ENCODE measurements around the gene HFE. TPM values are rescaled to one million over a fixed set of nuclear protein-coding genes. Genes with fewer than 3 reads are reported as not detected.
"Not testable (repeated sequence)": the region's sequence is repeated elsewhere in the genome, so short reads cannot be mapped to it uniquely, and the experiment has no call there.

HFE gene
- total RNA-seq, 2 donors from 2014 or later: 2.0 to 5.4 TPM

GRCh38 chr6:26115226-26115625, 28.0 kb downstream of the HFE start:
- Histone ChIP-seq H3K9me3 (no peaks in the 10 kb centered on the region), H3K27ac (no peak overlapping the region), H3K4me3 (no peak overlapping the region), H3K36me3 (replicated peaks in 1 of 2; ENCODE audit: insufficient read depth in 1 of 2, low read depth in 2 of 2) (no peaks in the 10 kb centered on the region), H3K4me1 (no peaks in the 10 kb centered on the region), H3K27me3 (no peaks in the 10 kb centered on the region)
- WGBS, 2 donors: 83 to 90% methylated on average over 5 of the region's 5 CpGs
- intact Hi-C loops (cut with DNase I): no loop called here
- ATAC-seq: no peak
- DNase-seq: no peak
- TF ChIP-seq POLR2A (IDR thresholded peaks at IDR 0.05): no peak
- no peak for TF ChIP-seq CTCF (IDR thresholded peaks at IDR 0.05)

- intact Hi-C loops (cut with DNase I): no loop called here
- Histone ChIP-seq H3K4me1 (no peaks in the 10 kb centered on the region), H3K9me3 (no peaks in the 10 kb centered on the region), H3K4me3 (no peak overlapping the region), H3K36me3 (replicated peaks in 1 of 2; ENCODE audit: insufficient read depth in 1 of 2, low read depth in 2 of 2) (no peaks in the 10 kb centered on the region), H3K27ac (no peak overlapping the region), H3K27me3 (no peaks in the 10 kb centered on the region)
- 90 to 91% methylated on average over 4 of the region's 4 CpGs for WGBS, 2 donors
- ATAC-seq (no peak), DNase-seq (no peak)
- TF ChIP-seq CTCF (IDR thresholded peaks at IDR 0.05) (no peak), POLR2A (IDR thresholded peaks at IDR 0.05) (no peak)
These were observed 29.0 kb downstream of the HFE start for GRCh38 chr6:26116267-26116666.

- ATAC-seq (no peak), DNase-seq (peak in 2 of 4 donors; percentile 33 to 39)
- Histone ChIP-seq H3K9me3 (no peaks in the 10 kb centered on the region), H3K36me3 (replicated peaks in 1 of 2; ENCODE audit: insufficient read depth in 1 of 2, low read depth in 2 of 2) (no peaks in the 10 kb centered on the region), H3K27ac (peak overlapping the region in 3 of 4 donors; percentile 30 to 41 (median 36)), H3K4me1 (peaks cover 6% of the 10 kb centered on the region), H3K4me3 (no peak overlapping the region), H3K27me3 (no peaks in the 10 kb centered on the region)
- TF ChIP-seq CTCF (IDR thresholded peaks at IDR 0.05): no peak
- TF ChIP-seq POLR2A (IDR thresholded peaks at IDR 0.05): no peak
- 64 to 68% methylated on average over 7 of the region's 7 CpGs for WGBS, 2 donors
- intact Hi-C loops (cut with DNase I): no loop called here
These were observed 31.8 kb downstream of the HFE start for GRCh38 chr6:26118999-26119398.

- H3K4me3 ChIP-seq; H3K36me3 ChIP-seq (replicated peaks in 1 of 2; ENCODE audit: insufficient read depth in 1 of 2, low read depth in 2 of 2); H3K9me3 ChIP-seq; DNase-seq; H3K4me1 ChIP-seq; intact Hi-C loops (cut with DNase I); ATAC-seq; H3K27me3 ChIP-seq: not testable (repeated sequence)
- peak overlapping the region in 1 of 4 donors; percentile 95 for H3K27ac ChIP-seq
- 92 to 98% methylated on average over 8 of the region's 8 CpGs for WGBS, 2 donors
These were observed 32.9 kb downstream of the HFE start for GRCh38 chr6:26120115-26120514.

GRCh38 chr6:26120807-26121140, 33.5 kb downstream of the HFE start:
- DNase-seq: no peak
- intact Hi-C loops (cut with DNase I): no loop called here
- ATAC-seq: no peak
- TF ChIP-seq POLR2A (IDR thresholded peaks at IDR 0.05) (no peak), CTCF (IDR thresholded peaks at IDR 0.05) (no peak)
- H3K36me3 ChIP-seq (replicated peaks in 1 of 2; ENCODE audit: insufficient read depth in 1 of 2, low read depth in 2 of 2): no peaks in the 10 kb centered on the region
- WGBS, 2 donors: 45 to 52% methylated on average over 3 of the region's 3 CpGs
- H3K4me1 ChIP-seq: peaks cover 6% of the 10 kb centered on the region
- H3K27ac ChIP-seq: peak overlapping the region in 3 of 4 donors; percentile 44 to 98 (median 95)
- H3K27me3 ChIP-seq: no peaks in the 10 kb centered on the region
- no peaks in the 10 kb centered on the region for H3K9me3 ChIP-seq
- H3K4me3 ChIP-seq: no peak overlapping the region
